Transverse colon (tissue), 4 donors: ENCODE measurements around the gene GOSR1. TPM values are rescaled to one million over a fixed set of nuclear protein-coding genes. Genes with fewer than 3 reads are reported as not detected.
"Not testable (repeated sequence)": the region's sequence is repeated elsewhere in the genome, so short reads cannot be mapped to it uniquely, and the experiment has no call there.

Experiments
- DNase-seq: peaks from one replicate; pipeline ENCODE4 v3.0.0-alpha.2; 2019
- H3K27ac ChIP-seq, 4 donors: fragments of 200-600 bp; sonication (generic); 2 replicates each; pipeline ENCODE4 v1.5.1; 2016 to 2018; ENCODE audit warnings: inconsistent platforms in 4 of 4
- H3K27me3 ChIP-seq: fragments of 200-600 bp; sonication (generic); 2 replicates; pipeline ENCODE4 v1.5.1; 2017; ENCODE audit warnings: inconsistent platforms
- H3K36me3 ChIP-seq, 4 donors: fragments of 200-600 bp; sonication (generic); 2 replicates each; pipeline ENCODE4 v1.5.1; 2017 to 2019; ENCODE audit warnings: inconsistent platforms in 4 of 4
- H3K4me1 ChIP-seq, 4 donors: fragments of 200-600 bp; sonication (generic); 2 replicates each; pipeline ENCODE4 v1.5.1; 2017 to 2020; ENCODE audit warnings: inconsistent platforms in 4 of 4
- H3K4me3 ChIP-seq, 4 donors: fragments of 200-600 bp; sonication (generic); 1 replicate in 1 of 4; 2 replicates in 3 of 4; pipeline versions ENCODE4 v1.5.1 to v1.6.1; 2017 to 2019; ENCODE audit warnings: inconsistent platforms in 4 of 4
- H3K9me3 ChIP-seq, 2 donors: fragments of 200-600 bp; sonication (generic); 2 replicates each; pipeline ENCODE4 v1.5.1; 2017 to 2019; ENCODE audit warnings: inconsistent platforms in 2 of 2
- CTCF ChIP-seq, 5 experiments: fragments of 200-600 bp in 3 of 5; fragments of 450-650 bp in 2 of 5; sonication (generic) in 3 of 5; IDR thresholded peaks; 1 replicate in 2 of 5; 2 replicates in 3 of 5; pipeline ENCODE4 v1.5.1; 2016 to 2017; ENCODE audit warnings: antibody characterized with exemption in 5 of 5, inconsistent platforms in 3 of 5, mild to moderate bottlenecking in 2 of 5, moderate library complexity in 1 of 5
- EP300 ChIP-seq: sonication (generic); formaldehyde crosslinking; IDR thresholded peaks from one replicate; pipeline ENCODE4 v1.6.1; 2017; ENCODE audit warnings: antibody characterized with exemption, low read depth
- POLR2A ChIP-seq: fragments of 450-650 bp; IDR thresholded peaks from one replicate; pipeline ENCODE4 v1.6.1; 2016; ENCODE audit warnings: antibody characterized with exemption, mild to moderate bottlenecking, moderate library complexity
- POLR2AphosphoS5 ChIP-seq, 3 donors: sonication (generic); formaldehyde crosslinking; IDR thresholded peaks; one replicate each; pipeline ENCODE4 v1.6.1; 2016; ENCODE audit warnings: antibody characterized with exemption in 3 of 3
- WGBS, 2 donors: methylation state at CpG; one replicate each; pipeline ENCODE4 v1.1.5; 2018; ENCODE audit warnings: low coverage in 1 of 2; 5-methylcytosine and 5-hydroxymethylcytosine counted together
- in situ Hi-C, 4 donors: fragments of 200-750 bp; cut with MboI; loops; one replicate each; pipeline versions ENCODE4 v1.15.0 to v1.15.1; 2017; ENCODE audit warnings: low sequenced_read_pairs in 3 of 4, low pct_ligation_motif_present in 1 of 4, low pct_unique_long_range_greater_than_20kb in 1 of 4
- intact Hi-C: fragments of 100-400 bp; cut with DNase I; formaldehyde crosslinking; loops from one replicate; pipeline ENCODE4 v1.15.1; 2023; ENCODE audit warnings: low total_unique reads
- total RNA-seq, 4 donors: library from RNA; depleted of rRNA; stranded (reverse); fragments of >200 nt; gene quantifications; one replicate each; pipeline ENCODE4 v1.1.0, GENCODE V29; 2016

Gene GOSR1
- total RNA-seq, 4 donors from 2014 or later: 27.3 to 56.1 (median 42.1) TPM

- intact Hi-C loops: no loop called here
- no peak overlapping the region for H3K4me3 ChIP-seq
- no peaks in the 10 kb centered on the region for H3K9me3 ChIP-seq
- TF ChIP-seq EP300: no peak
- no peak for TF ChIP-seq CTCF (IDR thresholded peaks at IDR 0.05)
- no peak for TF ChIP-seq POLR2AphosphoS5 (IDR thresholded peaks at IDR 0.05)
- no peak for TF ChIP-seq POLR2A
- no peaks in the 10 kb centered on the region for H3K4me1 ChIP-seq
- no peaks in the 10 kb centered on the region for H3K27me3 ChIP-seq
- in situ Hi-C loops: no loop called here
- no peaks in the 10 kb centered on the region for H3K36me3 ChIP-seq
- no peak for DNase-seq
- H3K27ac ChIP-seq: no peak overlapping the region
- 72 to 91% methylated on average over 1 to 5 of the region's 8 CpGs for whole genome bisulfite sequencing, 2 donors
Measured at GRCh38 chr17:30557916-30558685, 80.9 kb downstream of the GOSR1 start.

- 84 to 100% methylated on average over 1 to 21 of the region's 22 CpGs for WGBS, 2 donors
- Histone ChIP-seq H3K27me3 (no peaks in the 10 kb centered on the region), H3K4me1 (no peaks in the 10 kb centered on the region), H3K9me3 (no peaks in the 10 kb centered on the region), H3K4me3 (no peak overlapping the region), H3K27ac (no peak overlapping the region), H3K36me3 (no peaks in the 10 kb centered on the region)
- intact Hi-C loops: no loop called here
- no peak for TF ChIP-seq POLR2A
- TF ChIP-seq POLR2AphosphoS5 (IDR thresholded peaks at IDR 0.05): no peak
- no peak for TF ChIP-seq CTCF (IDR thresholded peaks at IDR 0.05)
- no peak for TF ChIP-seq EP300
- DNase-seq: no peak
- in situ Hi-C loops: no loop called here
Measured at GRCh38 chr17:30558686-30559545, 81.7 kb downstream of the GOSR1 start.

- no peaks in the 10 kb centered on the region for H3K36me3 ChIP-seq
- H3K4me1 ChIP-seq: no peaks in the 10 kb centered on the region
- DNase-seq: no peak
- WGBS, 2 donors: 86% methylated on average over 5 of the region's 7 CpGs; no CpG with 5 or more reads in 1 of the 2 donors
- TF ChIP-seq POLR2A (no peak), EP300 (no peak), POLR2AphosphoS5 (IDR thresholded peaks at IDR 0.05) (no peak)
- intact Hi-C loops (no loop called here), in situ Hi-C loops (no loop called here)
- H3K4me3 ChIP-seq: no peak overlapping the region
- H3K9me3 ChIP-seq: no peaks in the 10 kb centered on the region
- H3K27me3 ChIP-seq: no peaks in the 10 kb centered on the region
- H3K27ac ChIP-seq: no peak overlapping the region
Measured at GRCh38 chr17:30559656-30560055, 82.4 kb downstream of the GOSR1 start.

GRCh38 chr17:30560117-30561026 lies 83.2 kb downstream of the GOSR1 start:
- in situ Hi-C loops, DNase-seq, H3K9me3 ChIP-seq, H3K27me3 ChIP-seq, intact Hi-C loops, H3K4me3 ChIP-seq, H3K4me1 ChIP-seq, H3K27ac ChIP-seq, H3K36me3 ChIP-seq: not testable (repeated sequence)
- 80% methylated on average over 8 of the region's 8 CpGs; no CpG with 5 or more reads in 1 of the 2 donors for WGBS, 2 donors

GRCh38 chr17:30561766-30562165 lies 84.6 kb downstream of the GOSR1 start:
- in situ Hi-C loops, DNase-seq, H3K27ac ChIP-seq, H3K36me3 ChIP-seq, intact Hi-C loops, H3K4me1 ChIP-seq, H3K4me3 ChIP-seq, H3K9me3 ChIP-seq, H3K27me3 ChIP-seq: not testable (repeated sequence)
- 67 to 94% methylated on average over 1 of the region's 1 CpG for WGBS, 2 donors

- H3K4me3 ChIP-seq, H3K9me3 ChIP-seq, H3K27me3 ChIP-seq, in situ Hi-C loops, H3K4me1 ChIP-seq, H3K27ac ChIP-seq, intact Hi-C loops, H3K36me3 ChIP-seq, DNase-seq: not testable (repeated sequence)
- WGBS, 2 donors: 64 to 75% methylated on average over 5 to 9 of the region's 9 CpGs
Measured at GRCh38 chr17:30563131-30563904, 86.1 kb downstream of the GOSR1 start.

- intact Hi-C loops, H3K9me3 ChIP-seq, H3K27me3 ChIP-seq, H3K27ac ChIP-seq, DNase-seq, H3K36me3 ChIP-seq, H3K4me1 ChIP-seq, H3K4me3 ChIP-seq, in situ Hi-C loops: not testable (repeated sequence)
- WGBS, 2 donors: 72 to 73% methylated on average over 3 to 7 of the region's 7 CpGs
Measured at GRCh38 chr17:30563905-30564390, 86.7 kb downstream of the GOSR1 start.
